ENCODE measurements around the gene ANKRD11. TPM values are rescaled to one million over a fixed set of nuclear protein-coding genes. Genes with fewer than 3 reads are reported as not detected.
A peak's percentile ranks its signal among the peaks of the same experiment; 100 is the strongest.

ANKRD11 gene
- total RNA-seq, 2 experiments from 2014 or later: 157 to 175 TPM

- ATAC-seq (peak; percentile 28), DNase-seq (peak; percentile 92)
- peak overlapping the region; percentile 83 for H3K4me3 Mint-ChIP-seq
- peaks cover 67% of the 10 kb centered on the region for H3K4me1 Mint-ChIP-seq (ENCODE audit: low read depth)
- CTCF ChIA-PET: interaction anchor here (0.6 to 1.6 kb wide), 7 partner anchors 17 to 154 kb away, joined by 3 to 6 read pairs (median 3); no protein-coding TSS in a partner anchor
- POLR2A ChIA-PET: interaction anchor here (0.6 to 2.8 kb wide), 14 partner anchors 16 to 139 kb away, joined by 3 to 25 read pairs (median 4); partner anchors contain the start of gene SPG7
- no peaks in the 10 kb centered on the region for H3K9me3 Mint-ChIP-seq (ENCODE audit: insufficient read depth)
- H3K27ac Mint-ChIP-seq: peak overlapping the region; percentile 88
- no peaks in the 10 kb centered on the region for H3K27me3 Mint-ChIP-seq (ENCODE audit: low read depth)
- peaks cover 26% of the 10 kb centered on the region for H3K36me3 Mint-ChIP-seq (ENCODE audit: low read depth)
Measured at GRCh38 chr16:89489040-89489897, 1.1 kb downstream of the ANKRD11 start.

- POLR2A ChIA-PET: interaction anchor here (0.7 to 4.6 kb wide), 3 partner anchors 11 to 22 kb away, joined by 3 to 16 read pairs (median 8); partner anchors contain the start of gene SPG7
- peak overlapping the region; percentile 80 for H3K27ac Mint-ChIP-seq
- DNase-seq (no peak), ATAC-seq (no peak)
- H3K27me3 Mint-ChIP-seq (ENCODE audit: low read depth): no peaks in the 10 kb centered on the region
- no peaks in the 10 kb centered on the region for H3K9me3 Mint-ChIP-seq (ENCODE audit: insufficient read depth)
- H3K36me3 Mint-ChIP-seq (ENCODE audit: low read depth): peaks cover 56% of the 10 kb centered on the region
- peak overlapping the region; percentile 66 for H3K4me3 Mint-ChIP-seq
- CTCF ChIA-PET: interaction anchor here (1.1 to 3.1 kb wide), 5 partner anchors 9 to 39 kb away, joined by 4 to 10 read pairs (median 5); partner anchors contain the start of gene SPG7
- peaks cover 77% of the 10 kb centered on the region for H3K4me1 Mint-ChIP-seq (ENCODE audit: low read depth)
Measured at GRCh38 chr16:89485701-89486246, 4.6 kb downstream of the ANKRD11 start.

- CTCF ChIA-PET: interaction anchor here (1.1 to 3.1 kb wide), 7 partner anchors 8 to 127 kb away, joined by 3 to 10 read pairs (median 4); partner anchors contain the start of gene SPG7
- ATAC-seq (peak; percentile 19), DNase-seq (peak; percentile 47)
- Mint-ChIP-seq H3K27ac (peak overlapping the region; percentile 80), H3K36me3 (ENCODE audit: low read depth) (peaks cover 60% of the 10 kb centered on the region), H3K9me3 (ENCODE audit: insufficient read depth) (no peaks in the 10 kb centered on the region), H3K27me3 (ENCODE audit: low read depth) (no peaks in the 10 kb centered on the region), H3K4me3 (peak overlapping the region; percentile 66), H3K4me1 (ENCODE audit: low read depth) (peaks cover 81% of the 10 kb centered on the region)
- POLR2A ChIA-PET: interaction anchor here (0.7 to 4.6 kb wide), 5 partner anchors 10 to 52 kb away, joined by 3 to 16 read pairs (median 8); partner anchors contain the start of gene SPG7
Measured at GRCh38 chr16:89484923-89485679, 5.3 kb downstream of the ANKRD11 start.

- ChIA-PET CTCF (interaction anchor here (0.7 to 3.1 kb wide), 9 partner anchors 12 to 126 kb away, joined by 3 to 13 read pairs (median 4); partner anchors contain the start of gene SPG7), POLR2A (interaction anchor here (0.7 to 4.6 kb wide), 8 partner anchors 12 to 202 kb away, joined by 3 to 16 read pairs (median 4); partner anchors contain the start of genes CDK10 and SPG7)
- Mint-ChIP-seq H3K9me3 (ENCODE audit: insufficient read depth) (no peaks in the 10 kb centered on the region), H3K27me3 (ENCODE audit: low read depth) (no peaks in the 10 kb centered on the region), H3K4me3 (peak overlapping the region; percentile 66), H3K36me3 (ENCODE audit: low read depth) (peaks cover 60% of the 10 kb centered on the region), H3K4me1 (ENCODE audit: low read depth) (peaks cover 86% of the 10 kb centered on the region), H3K27ac (peak overlapping the region; percentile 80)
- DNase-seq (no peak), ATAC-seq (peak; percentile 53)
Measured at GRCh38 chr16:89484041-89484501, 6.3 kb downstream of the ANKRD11 start.

GRCh38 chr16:89482817-89483205, 7.5 kb downstream of the ANKRD11 start:
- H3K27me3 Mint-ChIP-seq (ENCODE audit: low read depth): no peaks in the 10 kb centered on the region
- ChIA-PET CTCF (interaction anchor here (0.8 to 3.1 kb wide), 5 partner anchors 11 to 151 kb away, joined by 3 to 13 read pairs (median 3); partner anchors contain the start of gene SPG7), POLR2A (interaction anchor here (0.9 to 4.6 kb wide), 4 partner anchors 11 to 167 kb away, joined by 4 to 16 read pairs (median 5); no protein-coding TSS in a partner anchor)
- no peaks in the 10 kb centered on the region for H3K9me3 Mint-ChIP-seq (ENCODE audit: insufficient read depth)
- no peak for DNase-seq
- H3K27ac Mint-ChIP-seq: peak overlapping the region; percentile 39
- ATAC-seq: no peak
- H3K36me3 Mint-ChIP-seq (ENCODE audit: low read depth): peaks cover 55% of the 10 kb centered on the region
- peaks cover 86% of the 10 kb centered on the region for H3K4me1 Mint-ChIP-seq (ENCODE audit: low read depth)
- peak overlapping the region; percentile 54 for H3K4me3 Mint-ChIP-seq

GRCh38 chr16:89482150-89482816, 8.1 kb downstream of the ANKRD11 start:
- no peaks in the 10 kb centered on the region for H3K9me3 Mint-ChIP-seq (ENCODE audit: insufficient read depth)
- DNase-seq (no peak), ATAC-seq (no peak)
- H3K4me1 Mint-ChIP-seq (ENCODE audit: low read depth): peaks cover 86% of the 10 kb centered on the region
- H3K27me3 Mint-ChIP-seq (ENCODE audit: low read depth): no peaks in the 10 kb centered on the region
- peaks cover 55% of the 10 kb centered on the region for H3K36me3 Mint-ChIP-seq (ENCODE audit: low read depth)
- ChIA-PET POLR2A (interaction anchor here (1.0 to 4.6 kb wide), 3 partner anchors 10 to 123 kb away, joined by 4 to 16 read pairs (median 7); no protein-coding TSS in a partner anchor), CTCF (interaction anchor here (0.8 to 3.1 kb wide), 4 partner anchors 10 to 150 kb away, joined by 3 to 13 read pairs (median 3); no protein-coding TSS in a partner anchor)
- H3K27ac Mint-ChIP-seq: no peak overlapping the region
- peak overlapping the region; percentile 54 for H3K4me3 Mint-ChIP-seq

- Mint-ChIP-seq H3K36me3 (ENCODE audit: low read depth) (peaks cover 49% of the 10 kb centered on the region), H3K4me1 (ENCODE audit: low read depth) (peaks cover 88% of the 10 kb centered on the region), H3K27ac (no peak overlapping the region), H3K9me3 (ENCODE audit: insufficient read depth) (no peaks in the 10 kb centered on the region), H3K4me3 (no peak overlapping the region), H3K27me3 (ENCODE audit: low read depth) (no peaks in the 10 kb centered on the region)
- ChIA-PET CTCF (interaction anchor here (3.1 kb wide), 1 partner anchor 10 kb away, joined by 13 read pairs; no protein-coding TSS in a partner anchor), POLR2A (interaction anchor here (1.4 kb wide), 1 partner anchor 9 kb away, joined by 7 read pairs; no protein-coding TSS in a partner anchor)
- DNase-seq (no peak), ATAC-seq (no peak)
Measured at GRCh38 chr16:89481356-89481955, 8.9 kb downstream of the ANKRD11 start.

- no peaks in the 10 kb centered on the region for H3K27me3 Mint-ChIP-seq (ENCODE audit: low read depth)
- peaks cover 89% of the 10 kb centered on the region for H3K4me1 Mint-ChIP-seq (ENCODE audit: low read depth)
- H3K9me3 Mint-ChIP-seq (ENCODE audit: insufficient read depth): peaks cover 3% of the 10 kb centered on the region
- ATAC-seq: peak; percentile 42
- H3K27ac Mint-ChIP-seq: peak overlapping the region; percentile 69
- POLR2A ChIA-PET: interaction anchor here (0.7 to 0.9 kb wide), 2 partner anchors 32 to 68 kb away, joined by 3 read pairs; no protein-coding TSS in a partner anchor
- DNase-seq: no peak
- CTCF ChIA-PET: interaction anchor here (0.7 to 1.5 kb wide), 2 partner anchors 18 to 34 kb away, joined by 3 to 5 read pairs; no protein-coding TSS in a partner anchor
- peak overlapping the region; percentile 60 for H3K4me3 Mint-ChIP-seq
- H3K36me3 Mint-ChIP-seq (ENCODE audit: low read depth): peaks cover 46% of the 10 kb centered on the region
Measured at GRCh38 chr16:89478576-89479221, 11.7 kb downstream of the ANKRD11 start.

- peaks cover 3% of the 10 kb centered on the region for H3K9me3 Mint-ChIP-seq (ENCODE audit: insufficient read depth)
- ChIA-PET POLR2A (interaction anchor here (1.1 kb wide), 1 partner anchor 14 kb away, joined by 4 read pairs; no protein-coding TSS in a partner anchor), CTCF (interaction anchor here (0.6 to 0.7 kb wide), 3 partner anchors 9 to 81 kb away, joined by 3 to 4 read pairs (median 3); no protein-coding TSS in a partner anchor)
- peak; percentile 27 for ATAC-seq
- no peaks in the 10 kb centered on the region for H3K27me3 Mint-ChIP-seq (ENCODE audit: low read depth)
- H3K4me1 Mint-ChIP-seq (ENCODE audit: low read depth): peaks cover 89% of the 10 kb centered on the region
- H3K4me3 Mint-ChIP-seq: no peak overlapping the region
- peak overlapping the region; percentile 8 for H3K27ac Mint-ChIP-seq
- DNase-seq: no peak
- peaks cover 38% of the 10 kb centered on the region for H3K36me3 Mint-ChIP-seq (ENCODE audit: low read depth)
Measured at GRCh38 chr16:89476811-89477261, 13.5 kb downstream of the ANKRD11 start.

Measured in activated CD8-positive, alpha-beta T cell treated with anti-CD3 and anti-CD28 coated beads, Interleukin-2, amount 10 ng/mL, durations not matched to agents 7 days and 5 days (primary cell).